Left hindlimb (tissue), 1 donor: ENCODE measurements around the gene TTC19.
"Not testable (repeated sequence)": the region's sequence is repeated elsewhere in the genome, so short reads cannot be mapped to it uniquely, and the experiment has no call there.

Experiments
- DNase-seq: peaks from one replicate; pipeline ENCODE4 v3.0.0-alpha.2; 2018

Gene TTC19

GRCh38 chr17:15973016-15973415 is 26.6 kb upstream of the TTC19 start:
- DNase-seq: no peak

DNA sequence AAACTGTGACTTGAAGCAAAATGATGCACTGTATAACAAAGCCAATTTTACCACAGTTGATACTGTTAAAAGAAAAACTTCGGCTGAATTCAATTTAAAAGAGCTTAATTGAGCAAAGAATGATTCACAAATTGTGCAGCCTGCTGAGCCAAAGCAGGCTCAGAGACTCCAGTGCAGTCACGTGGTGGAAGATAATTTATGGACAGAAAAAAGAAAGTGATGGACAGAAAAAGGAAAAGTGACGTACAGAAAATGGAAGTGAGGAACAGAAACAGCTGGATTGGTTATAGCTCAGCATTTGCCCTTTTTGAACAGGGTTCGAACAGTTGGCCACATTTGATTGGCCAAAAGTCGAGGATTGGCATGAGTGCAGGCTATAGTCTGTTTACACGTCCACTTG is 25.8 kb upstream of the TTC19 start:
- no peak for DNase-seq

DNA sequence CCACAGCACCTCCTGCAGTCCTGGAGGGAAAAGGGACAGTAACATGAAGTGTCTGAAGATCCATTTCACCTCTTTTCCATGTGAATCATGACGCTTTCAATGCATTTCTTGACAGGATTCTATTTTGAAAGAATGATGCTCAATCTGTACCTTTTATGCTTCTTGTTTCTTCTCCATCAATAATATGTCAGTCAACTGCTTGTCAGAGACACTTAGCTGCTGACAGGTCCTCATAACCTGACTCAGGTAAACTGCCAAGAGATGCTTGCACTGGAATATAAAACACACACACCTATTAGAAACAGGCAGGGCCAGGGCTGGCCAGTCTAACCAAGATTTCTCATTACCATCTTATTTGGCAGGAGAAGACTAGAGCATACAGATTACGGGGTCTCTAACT is 21.7 kb upstream of the TTC19 start:
- no peak for DNase-seq

DNA sequence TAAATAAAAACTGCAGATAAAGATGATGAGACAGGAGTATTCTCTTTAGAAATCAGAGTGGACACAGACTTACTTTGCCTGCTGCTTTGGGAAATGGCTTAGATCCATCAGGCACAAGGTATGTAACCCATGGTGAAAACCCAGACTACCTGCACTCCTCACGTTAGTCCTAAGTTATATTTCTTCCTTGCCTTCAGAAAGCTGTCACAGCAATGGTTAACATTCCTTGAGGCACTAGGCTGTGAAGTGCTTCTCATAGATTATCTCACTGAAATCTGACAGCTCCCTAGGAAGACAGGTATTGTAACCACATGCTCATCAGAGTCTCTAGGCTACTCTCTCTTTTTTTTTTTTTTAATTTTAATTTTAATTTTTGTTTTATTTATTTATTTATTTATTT is 21.0 kb upstream of the TTC19 start:
- no peak for DNase-seq

DNA sequence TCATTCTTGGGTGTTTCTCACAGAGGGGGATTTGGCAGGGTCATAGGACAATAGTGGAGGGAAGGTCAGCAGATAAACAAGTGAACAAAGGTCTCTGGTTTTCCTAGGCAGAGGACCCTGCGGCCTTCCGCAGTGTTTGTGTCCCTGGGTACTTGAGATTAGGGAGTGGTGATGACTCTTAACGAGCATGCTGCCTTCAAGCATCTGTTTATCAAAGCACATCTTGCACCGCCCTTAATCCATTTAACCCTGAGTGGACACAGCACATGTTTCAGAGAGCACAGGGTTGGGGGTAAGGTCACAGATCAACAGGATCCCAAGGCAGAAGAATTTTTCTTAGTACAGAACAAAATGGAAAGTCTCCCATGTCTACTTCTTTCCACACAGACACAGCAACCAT is 20.6 kb upstream of the TTC19 start:
- not testable (repeated sequence) for DNase-seq

- no peak for DNase-seq
These were observed 18.4 kb upstream of the TTC19 start for GRCh38 chr17:15981208-15981607.

DNA sequence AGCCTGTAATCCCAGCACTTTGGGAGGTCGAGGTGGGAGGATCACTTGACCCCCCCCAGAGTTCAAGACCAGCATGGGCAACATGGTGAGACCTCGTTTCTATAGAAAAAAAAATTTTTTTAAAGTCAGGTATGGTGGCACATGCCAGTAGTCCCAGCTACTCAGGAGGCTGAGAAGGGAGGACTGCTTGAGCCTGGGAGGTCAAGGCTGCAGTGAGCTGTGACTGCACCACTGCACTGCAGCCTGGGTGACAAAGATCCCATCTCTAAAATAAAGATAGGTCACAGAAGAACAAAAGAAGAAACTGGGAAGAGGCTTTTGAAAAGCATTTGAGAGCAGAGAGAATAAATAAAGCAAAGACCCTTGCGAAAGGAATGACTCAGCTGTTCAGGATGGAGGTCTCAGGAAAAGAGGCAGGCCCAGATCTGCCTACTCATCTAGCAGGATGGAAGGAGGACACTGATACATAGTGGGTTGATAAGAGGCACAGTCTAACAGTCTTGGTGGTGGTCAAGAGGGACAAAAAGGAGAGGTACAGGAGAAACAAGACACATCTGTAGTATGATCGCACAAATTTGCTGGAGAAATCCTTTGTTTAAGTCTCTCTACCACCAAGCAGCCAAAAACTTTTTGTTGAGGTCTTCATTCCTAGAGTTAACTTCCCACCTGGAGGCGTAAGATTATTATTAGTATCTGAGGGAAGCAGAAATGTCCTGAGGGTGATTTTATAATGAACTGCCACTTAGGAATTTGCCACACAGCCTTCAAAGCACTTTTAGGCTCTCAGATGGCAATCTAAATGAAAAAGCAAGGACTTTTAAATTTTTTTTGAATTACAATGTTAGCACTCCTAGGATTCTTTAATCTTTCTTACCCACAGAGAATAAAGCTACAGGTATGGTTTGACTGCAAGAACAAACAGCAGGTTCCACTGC is 17.7 kb upstream of the TTC19 start:
- no peak for DNase-seq

DNA sequence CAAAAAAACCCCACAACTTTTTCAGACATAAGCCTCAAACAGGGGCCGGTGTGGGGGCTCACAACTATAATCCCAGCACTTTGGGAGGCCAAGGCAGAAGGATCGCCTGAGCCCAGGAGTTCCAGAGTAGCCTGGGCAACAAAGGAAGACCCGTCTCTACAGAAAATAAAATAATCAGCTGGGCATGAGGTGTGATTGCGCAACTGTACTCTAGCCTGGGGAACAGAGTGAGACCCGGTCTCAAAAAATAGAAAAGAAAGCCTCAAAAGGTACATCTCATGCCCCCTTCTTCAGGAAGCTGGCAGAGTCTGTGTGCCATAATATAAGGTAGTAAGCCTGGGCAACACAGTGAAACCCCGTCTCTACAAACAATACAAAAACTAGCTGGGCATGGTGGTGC is 3.3 kb upstream of the TTC19 start:
- no peak for DNase-seq

GRCh38 chr17:15998031-15998562 is 1.5 kb upstream of the TTC19 start:
- DNase-seq: no peak

GRCh38 chr17:15999974-16000827 is 577 bp downstream of the TTC19 start:
- no peak for DNase-seq

GRCh38 chr17:16001226-16001897 is 1.7 kb downstream of the TTC19 start:
- DNase-seq: no peak

DNA sequence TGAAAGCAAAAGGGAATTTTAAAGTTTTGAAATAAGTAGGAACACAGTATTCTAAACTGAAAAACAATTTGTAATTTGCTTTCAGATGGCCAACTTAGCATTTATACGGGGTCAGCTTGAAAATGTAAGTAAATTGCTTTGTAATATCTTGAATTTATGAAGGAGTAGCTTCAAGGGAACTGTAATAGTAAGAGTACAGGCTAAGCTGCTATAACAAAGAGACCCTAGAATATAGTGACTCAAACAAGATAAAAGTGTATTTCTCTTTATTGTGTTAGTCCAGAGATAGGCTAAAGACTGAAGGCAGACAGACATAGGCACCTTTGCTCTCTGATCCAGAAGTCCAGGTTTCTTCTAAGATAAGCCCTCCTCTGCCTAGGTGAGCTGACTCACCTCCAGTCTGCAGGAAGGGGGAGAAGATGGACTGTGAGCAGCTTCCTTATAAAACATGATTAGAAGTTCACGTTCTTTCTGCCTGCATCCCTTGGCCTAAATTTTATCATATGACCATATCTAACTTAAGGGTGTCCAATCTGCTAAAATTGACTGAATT is 3.2 kb downstream of the TTC19 start:
- DNase-seq: no peak

DNA sequence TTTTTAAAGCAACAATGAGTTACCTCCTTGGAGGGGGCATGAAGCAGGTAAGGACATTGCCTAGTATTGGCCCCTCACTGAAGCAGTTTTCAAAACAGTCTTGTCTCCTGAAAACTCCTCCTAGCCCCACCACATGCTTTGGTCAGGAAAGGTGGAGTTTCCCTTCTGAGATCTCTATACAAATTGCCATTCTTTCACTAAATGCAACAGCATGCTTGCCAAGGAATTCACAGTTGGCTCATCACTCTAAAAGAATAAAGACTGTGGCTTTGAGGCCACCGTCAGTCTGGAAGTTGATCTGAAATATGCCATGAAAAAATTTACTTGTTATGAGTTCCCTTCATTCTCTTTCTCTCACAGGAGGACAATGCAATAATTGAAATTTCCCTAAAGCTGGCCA is 4.2 kb downstream of the TTC19 start:
- no peak for DNase-seq

DNA sequence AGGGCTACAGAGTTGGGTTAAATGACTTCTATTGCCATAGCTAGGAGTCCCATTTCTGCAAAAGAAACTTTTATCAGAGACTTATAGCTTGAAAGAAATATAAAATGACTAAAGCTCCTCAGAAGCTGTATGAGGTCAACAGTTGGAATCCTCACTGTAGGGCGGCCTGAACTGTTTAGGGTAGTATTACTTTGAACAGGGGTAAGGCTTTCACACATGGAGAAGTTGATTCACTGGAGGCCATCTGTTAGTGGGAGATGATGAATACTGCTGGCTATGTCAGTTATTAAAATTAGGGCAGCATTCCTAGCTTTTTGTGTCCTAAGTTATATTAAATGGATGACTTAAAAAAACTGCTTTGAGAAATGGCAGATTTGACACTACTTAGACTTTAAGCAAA is 6.0 kb downstream of the TTC19 start:
- DNase-seq: no peak

- DNase-seq: no peak
These were observed 7.8 kb downstream of the TTC19 start for GRCh38 chr17:16007439-16007838.

DNA sequence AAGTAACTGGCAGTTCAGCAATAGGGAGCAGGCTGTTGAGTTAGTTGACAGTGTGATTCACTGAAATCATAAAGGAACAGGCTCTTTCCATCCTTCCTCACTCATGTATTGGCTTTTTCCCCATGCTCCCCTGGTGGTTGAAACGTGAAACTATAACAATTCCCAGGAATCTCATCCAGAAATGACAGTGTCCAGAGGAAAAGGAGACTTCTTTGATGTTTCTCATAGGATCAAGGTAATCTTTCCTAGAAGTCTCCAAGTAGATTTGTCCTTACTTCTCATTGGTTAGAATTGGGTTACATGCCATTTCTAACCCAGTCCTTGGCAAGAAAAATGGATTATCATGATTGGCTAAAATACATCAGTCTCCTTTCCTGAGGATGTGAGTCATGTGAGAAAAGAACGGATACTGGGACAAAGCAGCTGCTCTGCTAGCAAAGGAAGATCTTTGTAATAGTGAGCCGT is 14.4 kb downstream of the TTC19 start:
- no peak for DNase-seq

DNA sequence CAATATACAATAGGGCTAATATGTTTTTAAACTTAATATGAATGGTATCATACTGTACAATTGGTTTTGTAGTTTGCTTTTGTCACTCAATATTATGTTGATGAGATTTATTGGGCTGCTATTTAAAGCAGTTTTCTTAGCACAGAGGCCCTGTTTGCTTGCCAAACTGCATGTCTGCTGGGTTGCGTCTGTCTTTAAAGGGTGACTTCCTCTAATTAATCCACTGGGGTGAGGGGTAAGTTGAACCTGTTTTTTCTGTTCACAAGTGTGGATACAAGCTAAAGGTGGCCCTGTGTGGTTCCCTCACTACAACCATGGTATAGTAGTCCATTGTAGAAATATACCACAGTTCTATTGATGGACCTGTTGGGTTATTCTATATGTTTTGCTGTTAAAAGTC is 19.7 kb downstream of the TTC19 start:
- DNase-seq: no peak

DNA sequence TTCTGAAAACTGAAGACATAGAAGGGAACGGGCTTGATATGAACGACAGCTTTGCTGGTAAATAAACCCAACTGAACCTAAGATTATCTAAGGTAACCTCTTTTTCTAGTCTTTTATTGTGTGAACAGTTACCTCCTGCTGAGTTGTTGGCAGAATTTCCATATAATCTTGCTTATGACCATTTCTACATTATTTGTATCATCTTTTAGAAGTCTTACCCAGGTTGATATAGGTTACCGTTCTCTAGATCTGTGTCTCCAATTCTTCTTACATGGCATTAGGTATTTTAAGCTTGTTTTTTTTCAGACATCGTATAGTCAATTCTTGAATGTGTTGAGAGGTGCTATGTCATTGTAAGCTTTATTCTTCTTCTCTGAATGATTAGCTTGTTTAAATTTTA is 24.3 kb downstream of the TTC19 start:
- no peak for DNase-seq

DNA sequence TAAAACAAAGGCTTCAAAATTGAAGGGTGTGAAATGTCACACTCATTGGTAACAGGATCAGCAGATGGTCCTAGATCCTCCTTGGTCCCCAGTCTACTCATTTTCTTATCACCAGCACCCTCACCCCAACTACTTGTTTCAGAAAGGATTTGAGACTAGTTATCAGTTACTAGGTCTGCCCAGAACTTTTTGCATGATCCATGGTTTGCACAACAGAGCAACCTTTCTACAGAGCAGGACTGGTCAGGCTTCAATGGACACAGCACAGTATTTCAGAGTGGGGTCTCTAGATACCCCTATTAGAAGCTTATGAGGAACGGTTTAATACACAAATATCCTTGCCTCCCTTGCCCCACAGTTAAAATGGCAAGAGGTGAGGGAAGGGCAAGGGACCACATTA is 25.6 kb downstream of the TTC19 start:
- DNase-seq: no peak

- no peak for DNase-seq
These were observed 27.3 kb downstream of the TTC19 start for GRCh38 chr17:16026895-16027294.

GRCh38 chr17:16027708-16028584 is 28.3 kb downstream of the TTC19 start:
- no peak for DNase-seq
